ENCODE data around the gene ZNF627.

ZNF627 gene

GRCh38 chr19:11558881-11559828 is 38.1 kb upstream of the ZNF627 start, which contains the start of gene ELOF1 (continued):
- peak; percentile 52 for TF ChIP-seq ZNF629 (tag by site-specific recombination; IDR thresholded peaks at IDR 0.05)
- TF ChIP-seq ZNF19 (tag by site-specific recombination; IDR thresholded peaks at IDR 0.05; ENCODE audit: low read depth) = no peak
- no peak for TF ChIP-seq ZBTB49 (tag by site-specific recombination; IDR thresholded peaks at IDR 0.05; ENCODE audit: low read depth)
- TF ChIP-seq ZNF670 (tag by site-specific recombination; IDR thresholded peaks at IDR 0.05; ENCODE audit: low read depth) = no peak
- 0 out of 2 replicates have a peak, but pooled peaks have one; percentile 27 for TF ChIP-seq MZF1 (tag by site-specific recombination; IDR thresholded peaks at IDR 0.05; ENCODE audit: borderline replicate concordance)
- no peak for TF ChIP-seq ZNF513 (tag by site-specific recombination; IDR thresholded peaks at IDR 0.05)
- TF ChIP-seq HOXC10 (CRISPR knock-in tag; IDR thresholded peaks at IDR 0.05) = no peak
- TF ChIP-seq SP2 (tag by site-specific recombination; IDR thresholded peaks at IDR 0.05) = peak; percentile 94
- peak; percentile 61 for TF ChIP-seq KLF16 (tag by site-specific recombination; IDR thresholded peaks at IDR 0.05)
- peak; percentile 56 for TF ChIP-seq SP7 (tag by site-specific recombination; IDR thresholded peaks at IDR 0.05)
- TF ChIP-seq ZNF248 (tag by site-specific recombination; IDR thresholded peaks at IDR 0.05) = no peak
- TF ChIP-seq ZNF423 (tag by site-specific recombination; IDR thresholded peaks at IDR 0.05) = no peak
- TF ChIP-seq ZFP3 (tag by site-specific recombination; IDR thresholded peaks at IDR 0.05; ENCODE audit: low read depth) = no peak

- no peaks in the 10 kb centered on the region for H3K4me1 ChIP-seq (ENCODE audit: control insufficient read depth, insufficient read depth, low read length)
- no peaks in the 10 kb centered on the region for H3K9me3 ChIP-seq (ENCODE audit: control insufficient read depth, insufficient read depth, low read depth, low read length)
- CTCF ChIA-PET = interaction anchor here (0.5 to 1.6 kb wide), 19 partner anchors 9 to 530 kb away, joined by 3 to 9 read pairs (median 3); no protein-coding TSS in a partner anchor
- POLR2A ChIA-PET = no interaction called here
- H3K4me3 ChIP-seq (ENCODE audit: low read depth, low read length) = no peak overlapping the region
- no peak overlapping the region for H3K27ac ChIP-seq (ENCODE audit: extremely low read depth, low read depth, low read length)
- H3K36me3 ChIP-seq (ENCODE audit: control insufficient read depth in 2 of 2, insufficient read depth in 1 of 2, low read length in 2 of 2) = peaks cover 0 to 13% of the 10 kb centered on the region in 2 experiments; a peak in 2 of 3 replicates
- TF ChIP-seq ZNF24 (tag by site-specific recombination; IDR thresholded peaks at IDR 0.05) (no peak), KLF17 (tag by site-specific recombination; IDR thresholded peaks at IDR 0.05) (no peak), HIC1 (tag by site-specific recombination; IDR thresholded peaks at IDR 0.05) (no peak), ZBTB10 (tag by site-specific recombination; IDR thresholded peaks at IDR 0.05) (no peak), ZBTB20 (tag by site-specific recombination; IDR thresholded peaks at IDR 0.05) (peak; percentile 25; the same call in 1 of the 2 replicates), ZEB2 (tag by site-specific recombination; IDR thresholded peaks at IDR 0.05) (peak; percentile 58; the same call in 1 of the 2 replicates), ZBTB11 (tag by site-specific recombination; conservative IDR thresholded peaks at IDR 0.05; ENCODE audit: low read depth) (peak; percentile 55), ZNF660 (tag by site-specific recombination; IDR thresholded peaks at IDR 0.05) (peak; percentile 31; the same call in 1 of the 2 replicates)
Measured at GRCh38 chr19:11560404-11561051, 36.8 kb upstream of the ZNF627 start.
